Fibroblast of lung (primary cell): Measurements from ENCODE around the gene MACROD2. TPM values are rescaled to one million over a fixed set of nuclear protein-coding genes. Genes with fewer than 3 reads are reported as not detected.

Experiments used
- DNase-seq, 2 donors: peaks; one replicate each; pipeline versions ENCODE4 v3.0.0 to v3.0.0-alpha.2; 2010; ENCODE audit warnings: low read depth in 2 of 2
- H2AFZ ChIP-seq: 2 replicates; pipeline ENCODE4 v1.5.1; 2012; ENCODE audit warnings: low read length, control low read depth, inconsistent platforms
- H3K27ac ChIP-seq: 2 replicates; pipeline ENCODE4 v1.5.1; 2011; ENCODE audit warnings: low read length, control low read depth; ENCODE audit not compliant: insufficient read depth
- H3K27me3 ChIP-seq: 2 replicates; pipeline ENCODE4 v1.5.1; 2011; ENCODE audit warnings: mild to moderate bottlenecking, low read length; ENCODE audit not compliant: control insufficient read depth, insufficient read depth
- H3K36me3 ChIP-seq: 2 replicates; pipeline ENCODE4 v1.5.1; 2011; ENCODE audit warnings: low read length; ENCODE audit not compliant: control insufficient read depth, insufficient read depth
- H3K4me1 ChIP-seq: 2 replicates; pipeline ENCODE4 v1.5.1; 2011; ENCODE audit warnings: low read length; ENCODE audit not compliant: control insufficient read depth, insufficient read depth; ENCODE audit errors: extremely low read depth
- H3K4me2 ChIP-seq: 2 replicates; pipeline ENCODE4 v1.5.1; 2011; ENCODE audit warnings: low read length, control low read depth; ENCODE audit not compliant: insufficient read depth; ENCODE audit errors: extremely low read depth
- H3K4me3 ChIP-seq, 4 experiments: fragments of 200-600 bp in 1 of 4; sonication (generic) in 1 of 4; replicated peaks in 1 of 4; 2 replicates each; pipeline ENCODE4 v1.5.1; 2011 to 2016; ENCODE audit warnings: low read length in 4 of 4, low read depth in 3 of 4, mild to moderate bottlenecking in 3 of 4, control low read depth in 2 of 4, inconsistent platforms in 1 of 4, mixed read lengths in 1 of 4; ENCODE audit not compliant: insufficient read depth in 1 of 4; ENCODE audit errors: control extremely low read depth in 1 of 4
- H3K79me2 ChIP-seq: 2 replicates; pipeline ENCODE4 v1.5.1; 2012; ENCODE audit warnings: mild to moderate bottlenecking, low read length, inconsistent platforms; ENCODE audit not compliant: control insufficient read depth, insufficient read depth
- H3K9ac ChIP-seq: 2 replicates; pipeline ENCODE4 v1.5.1; 2011; ENCODE audit warnings: mild to moderate bottlenecking, low read length, control low read depth; ENCODE audit not compliant: insufficient read depth
- H3K9me3 ChIP-seq: 2 replicates; pipeline ENCODE4 v1.5.1; 2012; ENCODE audit warnings: low read depth, low read length; ENCODE audit not compliant: control insufficient read depth, insufficient read depth
- H4K20me1 ChIP-seq: 2 replicates; pipeline ENCODE4 v1.5.1; 2011; ENCODE audit warnings: low read length; ENCODE audit not compliant: control insufficient read depth, insufficient read depth; ENCODE audit errors: extremely low read depth
- CTCF ChIP-seq, 2 donors: IDR thresholded peaks in 1 of 2; conservative IDR thresholded peaks in 1 of 2; 1 replicate in 1 of 2; 2 replicates in 1 of 2; pipeline ENCODE4 v1.5.1; 2011 to 2012; ENCODE audit warnings: low read length in 2 of 2, control low read depth in 1 of 2, inconsistent platforms in 1 of 2, low read depth in 1 of 2, mild to moderate bottlenecking in 1 of 2
- EZH2 ChIP-seq: IDR thresholded peaks from 2 replicates; pipeline ENCODE4 v1.5.1; 2012; ENCODE audit warnings: low read length, control low read depth, mild to moderate bottlenecking; ENCODE audit errors: missing control alignments
- polyA plus RNA-seq, 2 donors: library from polyadenylated mRNA; depleted of rRNA in 1 of 2; stranded (reverse) in 1 of 2; unstranded in 1 of 2; fragments of >200 nt; gene quantifications; 2 replicates each; pipeline ENCODE4 v1.2.1, GENCODE V29; 2011 to 2012; ENCODE audit warnings: missing spikeins in 1 of 2
- total RNA-seq: library from RNA; depleted of rRNA; stranded (reverse); fragments of >200 nt; gene quantifications from 2 replicates; pipeline ENCODE4 v1.2.1, GENCODE V29; 2014

MACROD2 gene
- total and polyA plus RNA-seq, 2 donors (not counting 1 experiment from before 2014, with no cell fraction given): 0.54 to 1.7 TPM

- H3K9me3 ChIP-seq: no peaks in the 10 kb centered on the region
- H3K9ac ChIP-seq: no peak overlapping the region
- H3K27me3 ChIP-seq: no peaks in the 10 kb centered on the region
- no peaks in the 10 kb centered on the region for H3K4me1 ChIP-seq
- DNase-seq: no peak
- TF ChIP-seq EZH2 (no peak), CTCF (conservative IDR thresholded peaks at IDR 0.05 in 1 of 2, IDR thresholded peaks at IDR 0.05 in 1 of 2; ENCODE audit: low read depth in 1 of 2, low read length in 2 of 2) (no peak)
- H3K79me2 ChIP-seq: no peaks in the 10 kb centered on the region
- H2AFZ ChIP-seq: no peak overlapping the region
- H4K20me1 ChIP-seq: no peaks in the 10 kb centered on the region
- H3K27ac ChIP-seq: no peak overlapping the region
- H3K4me2 ChIP-seq: no peak overlapping the region
- H3K4me3 ChIP-seq: no peak overlapping the region
- no peaks in the 10 kb centered on the region for H3K36me3 ChIP-seq
Observed at GRCh38 chr20:15248618-15249395, 1253.5 kb downstream of the MACROD2 start.

GRCh38 chr20:15251171-15251570 is 1255.9 kb downstream of the MACROD2 start:
- Histone ChIP-seq H3K4me3 (no peak overlapping the region), H3K36me3 (no peaks in the 10 kb centered on the region), H2AFZ (no peak overlapping the region), H4K20me1 (no peaks in the 10 kb centered on the region), H3K27ac (no peak overlapping the region), H3K4me2 (no peak overlapping the region), H3K4me1 (no peaks in the 10 kb centered on the region), H3K79me2 (no peaks in the 10 kb centered on the region), H3K27me3 (no peaks in the 10 kb centered on the region), H3K9ac (no peak overlapping the region), H3K9me3 (no peaks in the 10 kb centered on the region)
- DNase-seq: no peak
- TF ChIP-seq CTCF (conservative IDR thresholded peaks at IDR 0.05 in 1 of 2, IDR thresholded peaks at IDR 0.05 in 1 of 2; ENCODE audit: low read depth in 1 of 2, low read length in 2 of 2) (no peak), EZH2 (no peak)

- Histone ChIP-seq H3K27me3 (no peaks in the 10 kb centered on the region), H3K4me1 (no peaks in the 10 kb centered on the region), H3K9me3 (no peaks in the 10 kb centered on the region), H3K4me3 (no peak overlapping the region), H3K4me2 (no peak overlapping the region), H3K36me3 (no peaks in the 10 kb centered on the region), H3K79me2 (no peaks in the 10 kb centered on the region), H3K9ac (no peak overlapping the region), H3K27ac (no peak overlapping the region), H2AFZ (no peak overlapping the region), H4K20me1 (no peaks in the 10 kb centered on the region)
- DNase-seq: no peak
- no peak for TF ChIP-seq CTCF (conservative IDR thresholded peaks at IDR 0.05 in 1 of 2, IDR thresholded peaks at IDR 0.05 in 1 of 2; ENCODE audit: low read depth in 1 of 2, low read length in 2 of 2)
- no peak for TF ChIP-seq EZH2
Observed at GRCh38 chr20:15252304-15252703, 1257.0 kb downstream of the MACROD2 start.
